GM21737 (cell line): ENCODE measurements around the gene RIN3.
A peak's percentile ranks its signal among the peaks of the same experiment; 100 is the strongest.

Source experiments
- ATAC-seq: cut with Tn5 transposase; IDR thresholded peaks from one replicate; pipeline ENCODE4 v1.9.1; 2021; ENCODE audit warnings: mild to moderate bottlenecking, moderate library complexity; ENCODE audit not compliant: unreplicated experiment

RIN3 gene

GRCh38 chr14:92551044-92551841 is 37.7 kb downstream of the RIN3 start:
- peak; percentile 61 for ATAC-seq

- no peak for ATAC-seq
Observed at GRCh38 chr14:92552066-92552465, 38.5 kb downstream of the RIN3 start.

GRCh38 chr14:92553438-92553837 is 39.9 kb downstream of the RIN3 start:
- no peak for ATAC-seq

- no peak for ATAC-seq
Observed at GRCh38 chr14:92555465-92556111, 42.0 kb downstream of the RIN3 start.

- no peak for ATAC-seq
Observed at GRCh38 chr14:92556255-92556741, 42.7 kb downstream of the RIN3 start.

GRCh38 chr14:92556863-92557543 is 43.4 kb downstream of the RIN3 start:
- ATAC-seq: no peak

- ATAC-seq: no peak
Observed at GRCh38 chr14:92557544-92557912, 43.9 kb downstream of the RIN3 start.

GRCh38 chr14:92558319-92558718 is 44.7 kb downstream of the RIN3 start:
- no peak for ATAC-seq

- ATAC-seq: no peak
Observed at GRCh38 chr14:92559486-92559885, 45.9 kb downstream of the RIN3 start.

- no peak for ATAC-seq
Observed at GRCh38 chr14:92560106-92560865, 46.7 kb downstream of the RIN3 start.

- ATAC-seq: no peak
Observed at GRCh38 chr14:92561906-92562479, 48.4 kb downstream of the RIN3 start.

GRCh38 chr14:92563359-92563758 is 49.8 kb downstream of the RIN3 start:
- peak; percentile 77 for ATAC-seq

- ATAC-seq: no peak
Observed at GRCh38 chr14:92563765-92564285, 50.2 kb downstream of the RIN3 start.

GRCh38 chr14:92564344-92565039 is 50.9 kb downstream of the RIN3 start:
- no peak for ATAC-seq

GRCh38 chr14:92565040-92565717 is 51.6 kb downstream of the RIN3 start:
- no peak for ATAC-seq

- ATAC-seq: no peak
Observed at GRCh38 chr14:92565718-92566115, 52.1 kb downstream of the RIN3 start.

GRCh38 chr14:92567173-92567725 is 53.7 kb downstream of the RIN3 start:
- no peak for ATAC-seq

- peak; percentile 68 for ATAC-seq
Observed at GRCh38 chr14:92568621-92569479, 55.3 kb downstream of the RIN3 start.
